K562 (cell line): ENCODE measurements around the gene ECT2. TPM values are rescaled to one million over a fixed set of nuclear protein-coding genes. Genes with fewer than 3 reads are reported as not detected.

ENCODE experiments used
- ATAC-seq: fragments of 200-7000 bp; cut with Tn5 transposase; 3 replicates; pipeline ENCODE4 v1.9.1; 2020; ENCODE audit warnings: moderate library complexity
- BruUV-seq: library from RNA; stranded (reverse); fragments of 400-500 nt; replicated peaks from 2 replicates; lab custom pipeline; 2021; lab: Mats Ljungman, UMichigan
- CTCF ChIA-PET: fragments of 300-600 bp; formaldehyde crosslinking; extraction: SDS; loops from one replicate; lab custom pipeline; 2021; ENCODE audit warnings: low intra/inter-chr PET ratio; lab: Yijun Ruan, JAX
- POLR2A ChIA-PET: fragments of 300-600, 350-650 bp; sonication (Branson Sonifier 250); formaldehyde crosslinking; extraction: SDS; loops from one replicate; lab custom pipeline; 2021; ENCODE audit warnings: antibody characterized with exemption, inconsistent platforms; lab: Yijun Ruan, JAX
- DNase-seq, 4 experiments: peaks; one replicate each; pipeline versions ENCODE4 v3.0.0 to v3.0.0-alpha.2; 2011 to 2018; ENCODE audit warnings: low spot score in 3 of 4, mixed read lengths in 3 of 4; ENCODE audit errors: extremely low read depth in 1 of 4
- FAIRE-seq: peaks from 2 replicates; lab custom pipeline; 2011; peaks lifted over from hg19 to GRCh38; lab: Jason Lieb, UNC
- H2AFZ ChIP-seq: 2 replicates; pipeline ENCODE4 v1.6.0; 2011; ENCODE audit warnings: low read depth, low read length, control low read depth, inconsistent platforms
- H3K27ac ChIP-seq: fragments of 200-600 bp; 3 replicates; pipeline ENCODE4 v1.8.0; 2011; ENCODE audit warnings: low read depth, mild to moderate bottlenecking, control low read depth, inconsistent platforms, low read length, moderate library complexity, mixed read lengths; ENCODE audit errors: extremely low read depth
- H3K27me3 ChIP-seq, 2 experiments: fragments of 300-600 bp in 1 of 2; 2 replicates in 1 of 2; 3 replicates in 1 of 2; pipeline versions ENCODE4 v1.6.0 to v1.8.0; 2011; ENCODE audit warnings: inconsistent platforms in 2 of 2, low read length in 2 of 2, mild to moderate bottlenecking in 1 of 2, mixed read lengths in 1 of 2, moderate library complexity in 1 of 2; ENCODE audit not compliant: control insufficient read depth in 2 of 2, insufficient read depth in 2 of 2
- H3K36me3 ChIP-seq: fragments of 300-600 bp; 3 replicates; pipeline ENCODE4 v1.8.0; 2011; ENCODE audit warnings: mild to moderate bottlenecking, low read length, inconsistent platforms; ENCODE audit not compliant: control insufficient read depth, insufficient read depth
- H3K4me1 ChIP-seq, 2 experiments: fragments of 200-600 bp in 1 of 2; replicated peaks in 1 of 2; 2 replicates in 1 of 2; 3 replicates in 1 of 2; pipeline versions ENCODE4 v1.5.1 to v1.8.0; 2011; ENCODE audit warnings: inconsistent platforms in 2 of 2, low read length in 2 of 2, mild to moderate bottlenecking in 1 of 2, mixed read lengths in 1 of 2, moderate library complexity in 1 of 2; ENCODE audit not compliant: control insufficient read depth in 2 of 2, insufficient read depth in 2 of 2
- H3K4me2 ChIP-seq: 2 replicates; pipeline ENCODE4 v1.6.1; 2011; ENCODE audit warnings: low read length, control low read depth, inconsistent platforms, mixed read lengths; ENCODE audit not compliant: insufficient read depth
- H3K4me3 ChIP-seq: fragments of 200-600 bp; sonication (generic), shearing (Covaris generic); 2 replicates; pipeline ENCODE4 v1.5.1; 2016; ENCODE audit warnings: control low read depth, inconsistent platforms
- H3K79me2 ChIP-seq: fragments of 200-600 bp; 3 replicates; pipeline ENCODE4 v1.8.0; 2011; ENCODE audit warnings: low read length, inconsistent platforms; ENCODE audit not compliant: control insufficient read depth, insufficient read depth
- H3K9ac ChIP-seq, 2 experiments: 2 replicates each; pipeline versions ENCODE4 v1.6.0 to v1.6.1; 2011; ENCODE audit warnings: low read depth in 2 of 2, low read length in 2 of 2, control low read depth in 1 of 2, inconsistent platforms in 1 of 2, mild to moderate bottlenecking in 1 of 2, mixed read lengths in 1 of 2; ENCODE audit not compliant: insufficient read depth in 1 of 2
- H3K9me1 ChIP-seq: one replicate; pipeline ENCODE4 v1.6.0; 2011; ENCODE audit warnings: inconsistent platforms, mild to moderate bottlenecking, low read length, moderate library complexity; ENCODE audit not compliant: control insufficient read depth, insufficient read depth
- H3K9me3 ChIP-seq: replicated peaks from 2 replicates; pipeline ENCODE4 v1.5.1; 2011; ENCODE audit warnings: low read depth, low read length, inconsistent platforms; ENCODE audit not compliant: control insufficient read depth, insufficient read depth
- H4K20me1 ChIP-seq: replicated peaks from 2 replicates; pipeline ENCODE4 v1.6.1; 2011; ENCODE audit warnings: low read length, inconsistent platforms, mixed read lengths; ENCODE audit not compliant: control insufficient read depth, insufficient read depth
- CGGBP1 ChIP-seq: fragments of 250-450 bp; sonication (Bioruptor Pico); IDR thresholded peaks from 2 replicates; pipeline ENCODE4 v1.9.0; 2021; ENCODE audit warnings: mild to moderate bottlenecking
- CLOCK ChIP-seq: fragments of 250-450 bp; sonication (Bioruptor Pico); IDR thresholded peaks from 2 replicates; pipeline ENCODE4 v1.4.0; 2020; ENCODE audit warnings: mild to moderate bottlenecking, moderate library complexity, borderline replicate concordance
- FUS ChIP-seq: fragments of 200-400 bp; formaldehyde crosslinking; optimal IDR thresholded peaks from 2 replicates; pipeline ENCODE3; 2017; ENCODE audit warnings: low read depth, low read length
- L3MBTL2 ChIP-seq: fragments of 450-650 bp; IDR thresholded peaks from 2 replicates; pipeline ENCODE4 v1.6.1; 2016; ENCODE audit warnings: mild to moderate bottlenecking, moderate library complexity
- WGBS: fragments of 100-300 bp; shearing (Covaris generic); methylation state at CpG from one replicate; pipeline ENCODE4 v1.1.6; 2016; ENCODE audit warnings: low coverage, mixed read lengths; ENCODE audit not compliant: insufficient coverage; ENCODE audit errors: missing lambda C conversion rate; 5-methylcytosine and 5-hydroxymethylcytosine counted together
- in situ Hi-C: fragments of 300-500 bp; cut with MboI; formaldehyde crosslinking; loops from 4 replicates; pipeline ENCODE4 v1.15.0; 2018; ENCODE audit warnings: inconsistent platforms, mixed read lengths
- intact Hi-C: fragments of 100-400 bp; cut with micrococcal nuclease; formaldehyde crosslinking; loops from 2 replicates; pipeline ENCODE4 v1.14.2; 2022
- polyA plus RNA-seq, 8 experiments: library from polyadenylated mRNA; depleted of rRNA in 4 of 8; stranded (reverse) in 5 of 8; unstranded in 3 of 8; fragments of >200 nt; fragmentation: Nextera tagmentation in 2 of 8; fragmentation: Illumina TruSeq in 1 of 8; extraction: Ambion mirVana in 2 of 8; extraction: Trizol in 1 of 8; gene quantifications; 2 replicates each; pipeline versions ENCODE4 v1.2.1 to v1.2.3, GENCODE V29; 2011 to 2014; ENCODE audit warnings: inconsistent platforms in 1 of 8, missing spikeins in 1 of 8
- total RNA-seq, 7 experiments: library from RNA; depleted of rRNA in 6 of 7; stranded (reverse); fragments of >200 nt in 6 of 7; fragmentation: Illumina TruSeq in 2 of 7; extraction: Trizol in 2 of 7; gene quantifications; 2 replicates each; pipeline versions ENCODE4 v1.2.1 to v1.2.3, GENCODE V29; 2011 to 2021; ENCODE audit warnings: low replicate concordance in 1 of 7
- TF ChIP-seq, protein P1 (sequence below): fragments of 450-650 bp; formaldehyde crosslinking; conservative IDR thresholded peaks from 2 replicates; pipeline ENCODE4 v1.4.0; 2022; ENCODE audit warnings: mild to moderate bottlenecking, missing genetic modification characterization
- TF ChIP-seq, protein P2 (sequence below): fragments of 450-650 bp; IDR thresholded peaks from 2 replicates; pipeline ENCODE4 v1.6.1; 2018; ENCODE audit not compliant: partially characterized antibody

Gene ECT2
- total and polyA plus RNA-seq, 9 of the 15 experiments (the other 6 are each of a cell fraction or from before 2014, with no cell fraction given): 19.0 to 53.0 (median 36.5) TPM

- H3K9me3 ChIP-seq: no peaks in the 10 kb centered on the region
- H3K27me3 ChIP-seq: no peaks in the 10 kb centered on the region
- peak overlapping the region; percentile 82 for H2AFZ ChIP-seq
- BruUV-seq: no TSS peak
- no peak for DNase-seq
- TF ChIP-seq CLOCK (CRISPR knock-in tag) (no peak), FUS (no peak), L3MBTL2 (peak; percentile 23; the same call in 1 of the 2 replicates), CGGBP1 (CRISPR knock-in tag) (no peak)
- TF ChIP-seq, protein P1, sequence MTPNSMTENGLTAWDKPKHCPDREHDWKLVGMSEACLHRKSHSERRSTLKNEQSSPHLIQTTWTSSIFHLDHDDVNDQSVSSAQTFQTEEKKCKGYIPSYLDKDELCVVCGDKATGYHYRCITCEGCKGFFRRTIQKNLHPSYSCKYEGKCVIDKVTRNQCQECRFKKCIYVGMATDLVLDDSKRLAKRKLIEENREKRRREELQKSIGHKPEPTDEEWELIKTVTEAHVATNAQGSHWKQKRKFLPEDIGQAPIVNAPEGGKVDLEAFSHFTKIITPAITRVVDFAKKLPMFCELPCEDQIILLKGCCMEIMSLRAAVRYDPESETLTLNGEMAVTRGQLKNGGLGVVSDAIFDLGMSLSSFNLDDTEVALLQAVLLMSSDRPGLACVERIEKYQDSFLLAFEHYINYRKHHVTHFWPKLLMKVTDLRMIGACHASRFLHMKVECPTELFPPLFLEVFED: no peak
- TF ChIP-seq, protein P2, sequence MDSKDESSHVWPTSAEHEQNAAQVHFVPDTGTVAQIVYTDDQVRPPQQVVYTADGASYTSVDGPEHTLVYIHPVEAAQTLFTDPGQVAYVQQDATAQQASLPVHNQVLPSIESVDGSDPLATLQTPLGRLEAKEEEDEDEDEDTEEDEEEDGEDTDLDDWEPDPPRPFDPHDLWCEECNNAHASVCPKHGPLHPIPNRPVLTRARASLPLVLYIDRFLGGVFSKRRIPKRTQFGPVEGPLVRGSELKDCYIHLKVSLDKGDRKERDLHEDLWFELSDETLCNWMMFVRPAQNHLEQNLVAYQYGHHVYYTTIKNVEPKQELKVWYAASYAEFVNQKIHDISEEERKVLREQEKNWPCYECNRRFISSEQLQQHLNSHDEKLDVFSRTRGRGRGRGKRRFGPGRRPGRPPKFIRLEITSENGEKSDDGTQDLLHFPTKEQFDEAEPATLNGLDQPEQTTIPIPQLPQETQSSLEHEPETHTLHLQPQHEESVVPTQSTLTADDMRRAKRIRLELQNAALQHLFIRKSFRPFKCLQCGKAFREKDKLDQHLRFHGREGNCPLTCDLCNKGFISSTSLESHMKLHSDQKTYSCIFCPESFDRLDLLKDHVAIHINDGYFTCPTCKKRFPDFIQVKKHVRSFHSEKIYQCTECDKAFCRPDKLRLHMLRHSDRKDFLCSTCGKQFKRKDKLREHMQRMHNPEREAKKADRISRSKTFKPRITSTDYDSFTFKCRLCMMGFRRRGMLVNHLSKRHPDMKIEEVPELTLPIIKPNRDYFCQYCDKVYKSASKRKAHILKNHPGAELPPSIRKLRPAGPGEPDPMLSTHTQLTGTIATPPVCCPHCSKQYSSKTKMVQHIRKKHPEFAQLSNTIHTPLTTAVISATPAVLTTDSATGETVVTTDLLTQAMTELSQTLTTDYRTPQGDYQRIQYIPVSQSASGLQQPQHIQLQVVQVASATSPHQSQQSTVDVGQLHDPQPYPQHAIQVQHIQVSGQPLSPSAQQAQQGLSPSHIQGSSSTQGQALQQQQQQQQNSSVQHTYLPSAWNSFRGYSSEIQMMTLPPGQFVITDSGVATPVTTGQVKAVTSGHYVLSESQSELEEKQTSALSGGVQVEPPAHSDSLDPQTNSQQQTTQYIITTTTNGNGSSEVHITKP: no peak
- H3K79me2 ChIP-seq: no peaks in the 10 kb centered on the region
- H3K9ac ChIP-seq: no peak overlapping the region
- H3K4me1 ChIP-seq: peaks cover 4 to 45% of the 10 kb centered on the region in 2 experiments; a peak in 4 of 5 replicates
- no peaks in the 10 kb centered on the region for H4K20me1 ChIP-seq
- in situ Hi-C loops: no loop called here
- no peak for FAIRE-seq
- WGBS: 39% methylated on average over 3 of the region's 3 CpGs
- H3K27ac ChIP-seq: no peak overlapping the region
- no peak for ATAC-seq
- intact Hi-C loops: no loop called here
- no peak overlapping the region for H3K4me2 ChIP-seq
- H3K4me3 ChIP-seq: no peak overlapping the region
- POLR2A ChIA-PET: interaction anchor here (1.0 kb wide), 1 partner anchor 11 kb away, joined by 5 read pairs; no protein-coding TSS in a partner anchor
- CTCF ChIA-PET: no interaction called here
- H3K9me1 ChIP-seq: no peaks in the 10 kb centered on the region
- no peaks in the 10 kb centered on the region for H3K36me3 ChIP-seq
Observed at GRCh38 chr3:172853921-172854666, 103.6 kb downstream of the ECT2 start.
